Measurements from ENCODE around the gene RBFOX2.
A peak's percentile ranks its signal among the peaks of the same experiment; 100 is the strongest.
"Not testable (repeated sequence)": the region's sequence is repeated elsewhere in the genome, so short reads cannot be mapped to it uniquely, and the experiment has no call there.

The RBFOX2 gene

GRCh38 chr22:36037102-36037758 is 8.6 kb upstream of the RBFOX2 start:
- no peak overlapping the region for H3K4me3 ChIP-seq (ENCODE audit: low read depth, low read length)
- no peaks in the 10 kb centered on the region for H3K36me3 ChIP-seq (ENCODE audit: control insufficient read depth, insufficient read depth, low read length)
- H3K9me3 ChIP-seq (ENCODE audit: control insufficient read depth, insufficient read depth, low read length), result no peaks in the 10 kb centered on the region
- H3K9ac ChIP-seq (ENCODE audit: low read depth, low read length), result peak overlapping the region; percentile 24
- H3K4me1 ChIP-seq (ENCODE audit: control insufficient read depth, insufficient read depth, low read length), result peaks cover 3% of the 10 kb centered on the region
- no peaks in the 10 kb centered on the region for H3K27me3 ChIP-seq (ENCODE audit: control insufficient read depth, insufficient read depth, low read length)

- Histone ChIP-seq H3K9me3 (ENCODE audit: control insufficient read depth, insufficient read depth, low read length) (no peaks in the 10 kb centered on the region), H3K4me1 (ENCODE audit: control insufficient read depth, insufficient read depth, low read length) (peaks cover 3% of the 10 kb centered on the region), H3K9ac (ENCODE audit: low read depth, low read length) (no peak overlapping the region), H3K4me3 (ENCODE audit: low read depth, low read length) (no peak overlapping the region), H3K36me3 (ENCODE audit: control insufficient read depth, insufficient read depth, low read length) (no peaks in the 10 kb centered on the region), H3K27me3 (ENCODE audit: control insufficient read depth, insufficient read depth, low read length) (no peaks in the 10 kb centered on the region)
These were observed 7.6 kb upstream of the RBFOX2 start for GRCh38 chr22:36036167-36036624.

- no peak overlapping the region for H3K9ac ChIP-seq (ENCODE audit: low read depth, low read length)
- no peaks in the 10 kb centered on the region for H3K27me3 ChIP-seq (ENCODE audit: control insufficient read depth, insufficient read depth, low read length)
- H3K4me1 ChIP-seq (ENCODE audit: control insufficient read depth, insufficient read depth, low read length), result peaks cover 3% of the 10 kb centered on the region
- no peak overlapping the region for H3K4me3 ChIP-seq (ENCODE audit: low read depth, low read length)
- no peaks in the 10 kb centered on the region for H3K9me3 ChIP-seq (ENCODE audit: control insufficient read depth, insufficient read depth, low read length)
- no peaks in the 10 kb centered on the region for H3K36me3 ChIP-seq (ENCODE audit: control insufficient read depth, insufficient read depth, low read length)
These were observed 4.0 kb upstream of the RBFOX2 start for GRCh38 chr22:36032611-36033010.

- Histone ChIP-seq H3K4me1 (ENCODE audit: control insufficient read depth, insufficient read depth, low read length) (peaks cover 10% of the 10 kb centered on the region), H3K27me3 (ENCODE audit: control insufficient read depth, insufficient read depth, low read length) (no peaks in the 10 kb centered on the region), H3K9ac (ENCODE audit: low read depth, low read length) (no peak overlapping the region), H3K4me3 (ENCODE audit: low read depth, low read length) (peak overlapping the region; percentile 26), H3K9me3 (ENCODE audit: control insufficient read depth, insufficient read depth, low read length) (no peaks in the 10 kb centered on the region), H3K36me3 (ENCODE audit: control insufficient read depth, insufficient read depth, low read length) (no peaks in the 10 kb centered on the region)
These were observed 757 bp upstream of the RBFOX2 start for GRCh38 chr22:36029406-36029755.

- H3K9me3 ChIP-seq (ENCODE audit: control insufficient read depth, insufficient read depth, low read length), result no peaks in the 10 kb centered on the region
- H3K9ac ChIP-seq (ENCODE audit: low read depth, low read length), result peak overlapping the region; percentile 88
- peaks cover 17% of the 10 kb centered on the region for H3K4me1 ChIP-seq (ENCODE audit: control insufficient read depth, insufficient read depth, low read length)
- H3K27me3 ChIP-seq (ENCODE audit: control insufficient read depth, insufficient read depth, low read length), result no peaks in the 10 kb centered on the region
- H3K36me3 ChIP-seq (ENCODE audit: control insufficient read depth, insufficient read depth, low read length), result no peaks in the 10 kb centered on the region
- H3K4me3 ChIP-seq (ENCODE audit: low read depth, low read length), result peak overlapping the region; percentile 95
These were observed 534 bp downstream of the RBFOX2 start for GRCh38 chr22:36027935-36028645.

GRCh38 chr22:36027579-36027934 is 1.1 kb downstream of the RBFOX2 start:
- peaks cover 17% of the 10 kb centered on the region for H3K4me1 ChIP-seq (ENCODE audit: control insufficient read depth, insufficient read depth, low read length)
- H3K4me3 ChIP-seq (ENCODE audit: low read depth, low read length), result peak overlapping the region; percentile 95
- no peaks in the 10 kb centered on the region for H3K27me3 ChIP-seq (ENCODE audit: control insufficient read depth, insufficient read depth, low read length)
- peak overlapping the region; percentile 88 for H3K9ac ChIP-seq (ENCODE audit: low read depth, low read length)
- no peaks in the 10 kb centered on the region for H3K36me3 ChIP-seq (ENCODE audit: control insufficient read depth, insufficient read depth, low read length)
- no peaks in the 10 kb centered on the region for H3K9me3 ChIP-seq (ENCODE audit: control insufficient read depth, insufficient read depth, low read length)

GRCh38 chr22:36026741-36027140 is 1.9 kb downstream of the RBFOX2 start:
- no peak overlapping the region for H3K9ac ChIP-seq (ENCODE audit: low read depth, low read length)
- no peaks in the 10 kb centered on the region for H3K27me3 ChIP-seq (ENCODE audit: control insufficient read depth, insufficient read depth, low read length)
- peaks cover 18% of the 10 kb centered on the region for H3K4me1 ChIP-seq (ENCODE audit: control insufficient read depth, insufficient read depth, low read length)
- H3K4me3 ChIP-seq (ENCODE audit: low read depth, low read length), result peak overlapping the region; percentile 95
- no peaks in the 10 kb centered on the region for H3K9me3 ChIP-seq (ENCODE audit: control insufficient read depth, insufficient read depth, low read length)
- H3K36me3 ChIP-seq (ENCODE audit: control insufficient read depth, insufficient read depth, low read length), result no peaks in the 10 kb centered on the region

GRCh38 chr22:36022697-36023096 is 5.9 kb downstream of the RBFOX2 start:
- Histone ChIP-seq H3K36me3 (ENCODE audit: control insufficient read depth, insufficient read depth, low read length) (no peaks in the 10 kb centered on the region), H3K27me3 (ENCODE audit: control insufficient read depth, insufficient read depth, low read length) (no peaks in the 10 kb centered on the region), H3K4me1 (ENCODE audit: control insufficient read depth, insufficient read depth, low read length) (peaks cover 20% of the 10 kb centered on the region), H3K4me3 (ENCODE audit: low read depth, low read length) (no peak overlapping the region), H3K9ac (ENCODE audit: low read depth, low read length) (no peak overlapping the region), H3K9me3 (ENCODE audit: control insufficient read depth, insufficient read depth, low read length) (no peaks in the 10 kb centered on the region)

GRCh38 chr22:36022162-36022561 is 6.5 kb downstream of the RBFOX2 start:
- no peaks in the 10 kb centered on the region for H3K36me3 ChIP-seq (ENCODE audit: control insufficient read depth, insufficient read depth, low read length)
- H3K9ac ChIP-seq (ENCODE audit: low read depth, low read length), result no peak overlapping the region
- H3K27me3 ChIP-seq (ENCODE audit: control insufficient read depth, insufficient read depth, low read length), result no peaks in the 10 kb centered on the region
- peaks cover 18% of the 10 kb centered on the region for H3K4me1 ChIP-seq (ENCODE audit: control insufficient read depth, insufficient read depth, low read length)
- H3K4me3 ChIP-seq (ENCODE audit: low read depth, low read length), result no peak overlapping the region
- no peaks in the 10 kb centered on the region for H3K9me3 ChIP-seq (ENCODE audit: control insufficient read depth, insufficient read depth, low read length)

- H3K9me3 ChIP-seq (ENCODE audit: control insufficient read depth, insufficient read depth, low read length), result no peaks in the 10 kb centered on the region
- no peaks in the 10 kb centered on the region for H3K36me3 ChIP-seq (ENCODE audit: control insufficient read depth, insufficient read depth, low read length)
- H3K4me1 ChIP-seq (ENCODE audit: control insufficient read depth, insufficient read depth, low read length), result peaks cover 13% of the 10 kb centered on the region
- no peak overlapping the region for H3K9ac ChIP-seq (ENCODE audit: low read depth, low read length)
- no peaks in the 10 kb centered on the region for H3K27me3 ChIP-seq (ENCODE audit: control insufficient read depth, insufficient read depth, low read length)
- no peak overlapping the region for H3K4me3 ChIP-seq (ENCODE audit: low read depth, low read length)
These were observed 6.9 kb downstream of the RBFOX2 start for GRCh38 chr22:36021606-36022153.

- H3K4me1 ChIP-seq (ENCODE audit: control insufficient read depth, insufficient read depth, low read length), result peaks cover 11% of the 10 kb centered on the region
- not testable (repeated sequence) for H3K9ac ChIP-seq (ENCODE audit: low read depth, low read length); H3K9me3 ChIP-seq (ENCODE audit: control insufficient read depth, insufficient read depth, low read length); H3K4me3 ChIP-seq (ENCODE audit: low read depth, low read length); H3K27me3 ChIP-seq (ENCODE audit: control insufficient read depth, insufficient read depth, low read length); H3K36me3 ChIP-seq (ENCODE audit: control insufficient read depth, insufficient read depth, low read length)
These were observed 7.8 kb downstream of the RBFOX2 start for GRCh38 chr22:36020865-36021264.

GRCh38 chr22:36017651-36018091 is 11.0 kb downstream of the RBFOX2 start:
- no peaks in the 10 kb centered on the region for H3K27me3 ChIP-seq (ENCODE audit: control insufficient read depth, insufficient read depth, low read length)
- H3K4me1 ChIP-seq (ENCODE audit: control insufficient read depth, insufficient read depth, low read length), result peaks cover 3% of the 10 kb centered on the region
- H3K4me3 ChIP-seq (ENCODE audit: low read depth, low read length), result no peak overlapping the region

More at GRCh38 chr22:36017651-36018091, 11.0 kb downstream of the RBFOX2 start:
- no peaks in the 10 kb centered on the region for H3K36me3 ChIP-seq (ENCODE audit: control insufficient read depth, insufficient read depth, low read length)
- no peaks in the 10 kb centered on the region for H3K9me3 ChIP-seq (ENCODE audit: control insufficient read depth, insufficient read depth, low read length)
- no peak overlapping the region for H3K9ac ChIP-seq (ENCODE audit: low read depth, low read length)
